ES-I3 (cell line): ENCODE data around the gene MRPS12.
"Not testable (repeated sequence)": the region's sequence is repeated elsewhere in the genome, so short reads cannot be mapped to it uniquely, and the experiment has no call there.

Source experiments
- H3K36me3 ChIP-seq: 2 replicates; pipeline ENCODE4 v1.6.1; 2013; ENCODE audit warnings: mild to moderate bottlenecking, low read length, control low read depth, moderate library complexity; ENCODE audit not compliant: insufficient read depth
- H3K4me1 ChIP-seq: 2 replicates; pipeline ENCODE4 v1.6.1; 2013; ENCODE audit warnings: mild to moderate bottlenecking, control low read depth, low read length; ENCODE audit not compliant: insufficient read depth
- H3K9ac ChIP-seq: 2 replicates; pipeline ENCODE4 v1.6.1; 2013; ENCODE audit warnings: low read depth, mild to moderate bottlenecking, low read length, moderate library complexity
- H3K9me3 ChIP-seq: 2 replicates; pipeline ENCODE4 v1.6.1; 2013; ENCODE audit warnings: mild to moderate bottlenecking, low read length, moderate library complexity; ENCODE audit not compliant: control insufficient read depth, insufficient read depth

MRPS12 gene

DNA sequence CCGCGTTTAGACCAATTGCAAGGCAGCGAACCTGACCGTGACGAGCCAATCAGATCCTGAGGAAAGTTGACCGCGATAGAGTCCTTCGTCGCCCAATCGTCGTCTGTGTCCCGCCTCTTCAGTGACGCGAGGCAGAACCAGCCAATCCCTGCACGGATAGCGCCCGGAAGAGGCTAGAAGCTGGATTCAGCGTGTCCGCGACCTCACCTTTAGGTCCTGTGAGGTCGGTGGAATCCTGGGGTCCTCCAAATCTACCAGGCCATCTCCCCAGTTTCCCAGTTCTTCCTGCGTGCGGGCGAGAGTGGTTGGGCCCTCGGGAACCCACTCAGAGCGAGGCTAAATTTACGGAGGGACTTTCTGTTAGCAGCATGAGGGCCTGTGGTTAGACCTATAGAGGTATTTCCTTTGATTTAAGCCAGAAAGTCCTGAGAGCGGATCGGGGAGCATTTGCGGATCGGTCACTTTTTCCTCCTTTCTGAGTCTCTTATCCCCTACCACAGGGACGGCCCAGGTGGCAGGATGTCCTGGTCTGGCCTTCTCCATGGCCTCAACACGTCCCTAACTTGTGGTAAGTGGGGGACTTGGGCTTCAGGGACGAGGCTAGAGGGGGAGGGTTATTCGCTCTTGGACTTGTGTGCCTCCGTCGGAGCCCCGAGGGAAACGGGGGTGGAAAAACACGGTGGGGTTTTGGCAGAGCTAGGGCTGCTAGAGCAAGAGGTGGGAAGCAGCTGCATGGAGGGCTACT, at the start of gene MRPS12:
Gene MRPS12 (plus strand): TSS at position 169 of the 745 bp plus-strand sequence. CDS start 351 bp downstream, at position 520.
- Histone ChIP-seq H3K9ac (peak within 1 kb of the TSS; percentile 86), H3K36me3 (peaks cover 13% of the 10 kb centered on the region), H3K9me3 (peaks cover 4% of the 10 kb centered on the region), H3K4me1 (no peaks in the 10 kb centered on the region)

- Histone ChIP-seq H3K4me1 (peaks cover 5% of the 10 kb centered on the region), H3K36me3 (no peaks in the 10 kb centered on the region), H3K9me3 (no peaks in the 10 kb centered on the region), H3K9ac (no peak overlapping the region)
These were observed 47.5 kb upstream of the MRPS12 start for GRCh38 chr19:38883286-38883685.

DNA sequence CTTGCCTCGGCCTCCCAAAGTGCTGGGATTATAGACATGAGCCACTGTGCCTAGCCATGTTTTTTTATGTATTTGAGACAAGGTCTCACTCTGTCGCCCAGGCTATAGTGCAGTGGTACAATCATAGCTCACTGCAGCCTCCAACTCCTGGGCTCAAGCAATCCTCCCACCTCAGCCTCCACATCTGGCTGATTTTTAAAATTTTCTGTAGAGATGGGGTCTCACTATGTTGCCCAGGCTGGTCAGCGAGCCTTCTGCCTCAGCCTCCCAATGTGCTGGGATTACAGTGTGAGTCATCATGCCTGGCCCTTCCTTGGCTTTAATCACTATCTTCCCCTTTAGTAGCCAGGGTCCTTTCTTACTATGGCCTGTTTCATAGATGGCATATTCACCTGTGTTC, 46.1 kb upstream of the MRPS12 start:
- not testable (repeated sequence) for H3K4me1 ChIP-seq

DNA sequence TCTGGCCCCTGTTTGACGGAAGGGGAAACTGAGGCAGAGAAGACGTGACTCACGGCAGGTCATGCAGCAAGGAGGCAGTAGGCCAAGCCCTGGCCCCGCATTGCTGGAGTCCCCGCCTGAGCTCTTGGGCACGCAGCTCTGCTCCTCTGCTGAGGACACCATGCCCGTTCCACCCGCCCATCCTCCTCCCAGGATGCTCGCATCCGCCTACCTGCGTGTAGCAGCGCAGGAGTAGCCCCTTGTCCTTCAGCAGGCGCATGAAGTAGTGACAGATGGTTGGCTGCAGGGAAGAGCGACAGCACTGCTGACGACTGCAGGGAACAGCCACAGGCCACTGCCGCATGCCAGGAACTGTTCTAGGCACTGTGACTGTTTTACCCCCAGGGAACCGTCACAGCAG, 41.9 kb upstream of the MRPS12 start:
- H3K9ac ChIP-seq: no peak overlapping the region
- no peaks in the 10 kb centered on the region for H3K36me3 ChIP-seq
- H3K9me3 ChIP-seq: no peaks in the 10 kb centered on the region
- no peaks in the 10 kb centered on the region for H3K4me1 ChIP-seq

More for the DNA sequence above, 46.1 kb upstream of the MRPS12 start:
- not testable (repeated sequence) for H3K36me3 ChIP-seq, H3K9ac ChIP-seq, H3K9me3 ChIP-seq

- Histone ChIP-seq H3K9me3 (no peaks in the 10 kb centered on the region), H3K9ac (no peak overlapping the region), H3K36me3 (no peaks in the 10 kb centered on the region), H3K4me1 (no peaks in the 10 kb centered on the region)
These were observed 40.9 kb upstream of the MRPS12 start for GRCh38 chr19:38889803-38890202.

DNA sequence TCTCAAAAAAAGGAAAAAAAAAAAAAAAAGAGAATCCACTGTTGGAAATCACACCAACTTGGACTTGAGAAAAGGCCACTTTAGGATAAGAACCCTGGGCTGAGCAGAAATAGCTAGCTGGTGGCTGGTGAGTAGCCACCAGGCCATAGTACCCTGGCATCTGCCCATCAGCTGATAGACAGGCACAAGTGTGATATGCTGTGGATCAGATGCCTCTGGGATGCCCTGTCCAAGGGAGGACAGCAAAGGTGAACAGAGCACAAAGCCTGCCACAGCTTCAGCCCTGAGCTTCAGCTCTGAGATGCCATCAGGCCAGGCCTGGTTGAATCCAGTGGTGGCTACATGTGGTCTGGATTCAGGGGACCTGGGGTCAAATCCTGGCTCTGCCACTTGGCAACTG, 40.1 kb upstream of the MRPS12 start:
- H3K9me3 ChIP-seq: no peaks in the 10 kb centered on the region
- no peak overlapping the region for H3K9ac ChIP-seq

GRCh38 chr19:38891771-38892170, 39.0 kb upstream of the MRPS12 start:
- Histone ChIP-seq H3K4me1 (no peaks in the 10 kb centered on the region), H3K9ac (no peak overlapping the region), H3K9me3 (no peaks in the 10 kb centered on the region), H3K36me3 (no peaks in the 10 kb centered on the region)

More for the DNA sequence above, 40.1 kb upstream of the MRPS12 start:
- Histone ChIP-seq H3K36me3 (no peaks in the 10 kb centered on the region), H3K4me1 (no peaks in the 10 kb centered on the region)

DNA sequence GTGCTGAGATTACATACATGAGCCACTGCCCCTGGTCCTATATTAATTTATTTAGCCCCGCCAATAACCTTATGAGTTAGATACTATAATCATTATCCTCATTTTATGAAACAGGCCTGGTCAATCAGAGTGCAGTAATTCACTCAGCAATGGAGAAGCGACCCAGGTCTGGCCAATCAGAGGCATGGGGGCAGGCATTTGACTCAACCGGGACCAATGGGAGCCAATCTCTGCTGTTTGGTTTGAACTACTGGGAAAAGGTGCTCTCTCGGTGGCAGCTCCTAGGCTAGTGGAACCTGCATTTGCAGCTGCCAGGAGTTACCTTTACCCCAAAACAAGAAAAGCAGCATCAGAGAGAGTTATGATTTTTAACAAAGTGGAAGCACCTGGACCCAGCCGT, 37.9 kb upstream of the MRPS12 start:
- H3K36me3 ChIP-seq: no peaks in the 10 kb centered on the region
- H3K4me1 ChIP-seq: no peaks in the 10 kb centered on the region
- no peak overlapping the region for H3K9ac ChIP-seq
- no peaks in the 10 kb centered on the region for H3K9me3 ChIP-seq

DNA sequence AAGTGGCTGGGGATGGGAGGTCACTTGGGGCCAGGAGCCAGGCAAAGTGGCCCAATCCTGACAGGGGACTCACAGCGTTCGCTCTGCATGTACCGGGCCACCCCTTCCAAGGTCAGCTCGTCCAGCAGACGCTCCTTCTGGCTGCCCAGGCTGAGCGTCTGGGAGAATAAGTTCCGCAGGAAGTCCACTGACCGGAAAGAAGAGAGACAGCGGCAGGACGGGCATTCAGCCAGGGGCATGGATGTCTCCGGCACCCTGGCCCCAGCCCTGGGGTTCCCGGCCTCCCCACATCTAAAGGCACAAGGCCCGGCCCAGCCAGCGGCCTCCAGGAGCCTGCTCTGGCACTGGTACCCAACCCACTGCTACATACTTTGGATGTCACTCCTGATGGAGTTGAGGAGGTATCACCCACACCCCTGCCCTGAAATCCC, 37.4 kb upstream of the MRPS12 start:
- Histone ChIP-seq H3K9ac (no peak overlapping the region), H3K4me1 (0 out of 2 replicates have a peak, but pooled peaks cover 4% of the 10 kb centered on the region), H3K9me3 (no peaks in the 10 kb centered on the region), H3K36me3 (no peaks in the 10 kb centered on the region)

GRCh38 chr19:38894968-38895367, 35.8 kb upstream of the MRPS12 start:
- H3K9me3 ChIP-seq: no peaks in the 10 kb centered on the region
- H3K9ac ChIP-seq: no peak overlapping the region
- no peaks in the 10 kb centered on the region for H3K36me3 ChIP-seq
- H3K4me1 ChIP-seq: 0 out of 2 replicates have a peak, but pooled peaks cover 5% of the 10 kb centered on the region

- Histone ChIP-seq H3K4me1 (0 out of 2 replicates have a peak, but pooled peaks cover 5% of the 10 kb centered on the region), H3K9me3 (no peaks in the 10 kb centered on the region), H3K9ac (peak overlapping the region; percentile 78; the same call in 1 of the 2 replicates), H3K36me3 (no peaks in the 10 kb centered on the region)
These were observed 31.8 kb upstream of the MRPS12 start for GRCh38 chr19:38898788-38899446.

GRCh38 chr19:38899447-38900201, 31.1 kb upstream of the MRPS12 start, which contains the start of the genes NFKBIB and SIRT2:
NFKBIB (plus strand) TSS chr19:38899969; CDS start chr19:38900033, 64 bp downstream.
SIRT2 (minus strand) TSS chr19:38899618; CDS start chr19:38899521, 97 bp downstream.
- Histone ChIP-seq H3K4me1 (0 out of 2 replicates have a peak, but pooled peaks cover 5% of the 10 kb centered on the region), H3K9ac (peak within 1 kb of the TSS; percentile 78), H3K9me3 (no peaks in the 10 kb centered on the region), H3K36me3 (no peaks in the 10 kb centered on the region)

GRCh38 chr19:38900202-38900629, 30.5 kb upstream of the MRPS12 start:
- Histone ChIP-seq H3K9me3 (no peaks in the 10 kb centered on the region), H3K36me3 (no peaks in the 10 kb centered on the region), H3K9ac (peak overlapping the region; percentile 78), H3K4me1 (0 out of 2 replicates have a peak, but pooled peaks cover 5% of the 10 kb centered on the region)

DNA sequence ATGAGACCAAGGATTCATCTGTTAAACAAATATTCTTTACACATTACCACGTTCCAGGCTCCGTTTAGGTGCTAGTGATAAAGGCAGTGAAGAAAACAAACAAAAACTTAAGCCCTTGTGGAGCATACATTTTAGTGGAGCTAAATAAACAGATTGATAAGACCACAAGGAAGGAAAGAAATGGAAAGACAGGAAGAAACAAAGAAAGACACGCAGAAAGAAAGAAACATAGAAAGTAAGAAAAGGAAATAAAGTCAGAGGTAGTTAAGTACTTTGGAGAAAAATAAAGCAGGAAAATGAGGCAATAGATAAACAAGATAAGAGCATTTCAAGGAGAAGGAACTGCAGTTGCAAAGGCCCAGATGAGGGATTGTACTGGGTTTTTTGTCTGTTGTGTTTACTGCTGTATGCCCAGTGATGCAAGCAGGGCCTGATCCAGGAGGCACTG, 30.0 kb upstream of the MRPS12 start:
- Histone ChIP-seq H3K36me3 (no peaks in the 10 kb centered on the region), H3K9me3 (no peaks in the 10 kb centered on the region), H3K4me1 (0 out of 2 replicates have a peak, but pooled peaks cover 5% of the 10 kb centered on the region), H3K9ac (peak overlapping the region; percentile 78; the same call in 1 of the 2 replicates)
